GF-D8 (cell line): ENCODE data around the gene FGFR3.
"Not testable (repeated sequence)": the region's sequence is repeated elsewhere in the genome, so short reads cannot be mapped to it uniquely, and the experiment has no call there.

Experiments
- DNase-seq: peaks from one replicate; lab custom pipeline; 2025; lab: John Stamatoyannopoulos, UW

FGFR3 gene

GRCh38 chr4:1819284-1819683 is 26.2 kb downstream of the FGFR3 start:
- no peak for DNase-seq

GRCh38 chr4:1819816-1820215 is 26.7 kb downstream of the FGFR3 start:
- DNase-seq = no peak

GRCh38 chr4:1821679-1822567 is 28.8 kb downstream of the FGFR3 start:
- no peak for DNase-seq

GRCh38 chr4:1822568-1823544 is 29.8 kb downstream of the FGFR3 start:
- no peak for DNase-seq

GRCh38 chr4:1823545-1823932 is 30.4 kb downstream of the FGFR3 start:
- DNase-seq = no peak

- DNase-seq = no peak
Observed at GRCh38 chr4:1824746-1825145, 31.7 kb downstream of the FGFR3 start.

- no peak for DNase-seq
Observed at GRCh38 chr4:1825326-1825725, 32.2 kb downstream of the FGFR3 start.

GRCh38 chr4:1826531-1827350 is 33.6 kb downstream of the FGFR3 start:
- DNase-seq = no peak

GRCh38 chr4:1830234-1830633 is 37.1 kb downstream of the FGFR3 start:
- DNase-seq = no peak

GRCh38 chr4:1830642-1831228 is 37.6 kb downstream of the FGFR3 start:
- no peak for DNase-seq

- DNase-seq = no peak
Observed at GRCh38 chr4:1831331-1831730, 38.2 kb downstream of the FGFR3 start.

GRCh38 chr4:1832690-1833089 is 39.6 kb downstream of the FGFR3 start:
- DNase-seq = no peak

- DNase-seq = no peak
Observed at GRCh38 chr4:1833307-1834046, 40.4 kb downstream of the FGFR3 start.

GRCh38 chr4:1834047-1834775 is 41.1 kb downstream of the FGFR3 start:
- DNase-seq = no peak

- DNase-seq = not testable (repeated sequence)
Observed at GRCh38 chr4:1835836-1836235, 42.7 kb downstream of the FGFR3 start.

GRCh38 chr4:1836650-1837049 is 43.6 kb downstream of the FGFR3 start:
- DNase-seq = no peak

- DNase-seq = no peak
Observed at GRCh38 chr4:1837069-1837468, 44.0 kb downstream of the FGFR3 start.

GRCh38 chr4:1839282-1839681 is 46.2 kb downstream of the FGFR3 start:
- DNase-seq = no peak

GRCh38 chr4:1841201-1841886 is 48.3 kb downstream of the FGFR3 start:
- DNase-seq = no peak

GRCh38 chr4:1841887-1842210 is 48.8 kb downstream of the FGFR3 start:
- DNase-seq = no peak
